ENCODE data around the gene NLGN2.

The NLGN2 gene

GRCh38 chr17:7415784-7416183, 8.1 kb downstream of the NLGN2 start:
- DNase-seq: no peak

GRCh38 chr17:7416323-7416722, 8.7 kb downstream of the NLGN2 start:
- no peak for DNase-seq

DNA sequence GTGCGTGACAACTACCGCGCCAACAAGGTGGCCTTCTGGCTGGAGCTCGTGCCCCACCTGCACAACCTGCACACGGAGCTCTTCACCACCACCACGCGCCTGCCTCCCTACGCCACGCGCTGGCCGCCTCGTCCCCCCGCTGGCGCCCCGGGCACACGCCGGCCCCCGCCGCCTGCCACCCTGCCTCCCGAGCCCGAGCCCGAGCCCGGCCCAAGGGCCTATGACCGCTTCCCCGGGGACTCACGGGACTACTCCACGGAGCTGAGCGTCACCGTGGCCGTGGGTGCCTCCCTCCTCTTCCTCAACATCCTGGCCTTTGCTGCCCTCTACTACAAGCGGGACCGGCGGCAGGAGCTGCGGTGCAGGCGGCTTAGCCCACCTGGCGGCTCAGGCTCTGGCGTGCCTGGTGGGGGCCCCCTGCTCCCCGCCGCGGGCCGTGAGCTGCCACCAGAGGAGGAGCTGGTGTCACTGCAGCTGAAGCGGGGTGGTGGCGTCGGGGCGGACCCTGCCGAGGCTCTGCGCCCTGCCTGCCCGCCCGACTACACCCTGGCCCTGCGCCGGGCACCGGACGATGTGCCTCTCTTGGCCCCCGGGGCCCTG, 9.5 kb downstream of the NLGN2 start:
- no peak for DNase-seq

DNA sequence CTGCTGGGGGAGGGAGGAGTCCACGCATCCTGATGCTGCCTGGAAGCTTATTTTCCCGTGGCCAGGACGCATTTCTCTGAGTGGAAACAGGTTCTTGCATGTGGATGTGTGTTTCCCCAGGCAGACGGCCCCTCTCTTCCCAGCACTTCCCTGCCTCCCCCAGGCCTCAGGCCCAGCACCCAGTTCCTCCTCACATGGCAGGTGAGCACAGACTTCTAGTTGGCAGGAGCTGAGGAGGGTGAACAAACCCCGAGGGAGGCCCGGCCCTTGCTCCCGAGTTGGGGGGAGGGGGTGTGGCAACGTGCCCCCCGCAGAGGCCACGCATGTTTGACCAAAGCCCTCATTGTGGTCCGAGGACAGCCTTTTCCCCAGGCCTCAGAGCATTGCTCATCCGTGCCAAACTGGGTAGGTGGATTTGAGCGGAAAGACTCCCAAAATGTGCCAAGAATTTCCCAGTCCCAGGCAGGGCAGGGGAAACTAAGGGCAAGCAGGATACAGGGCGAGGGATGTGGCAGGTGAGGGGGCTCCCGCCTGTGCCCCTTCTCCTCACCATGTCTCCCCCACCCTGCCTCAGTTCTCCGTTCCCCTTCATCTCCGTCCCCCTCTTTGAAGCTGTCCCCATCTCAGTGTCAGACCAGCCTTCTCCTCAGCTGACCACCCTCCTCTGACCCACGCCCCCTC, 11.0 kb downstream of the NLGN2 start:
- no peak for DNase-seq

GRCh38 chr17:7419819-7420610, 12.4 kb downstream of the NLGN2 start, which contains the start of gene SPEM1:
Gene SPEM1, plus strand, starts transcription at chr17:7420324. Its CDS starts 61 bp downstream, at chr17:7420385.
- no peak for DNase-seq

GRCh38 chr17:7421186-7421585, 13.5 kb downstream of the NLGN2 start:
- no peak for DNase-seq

DNA sequence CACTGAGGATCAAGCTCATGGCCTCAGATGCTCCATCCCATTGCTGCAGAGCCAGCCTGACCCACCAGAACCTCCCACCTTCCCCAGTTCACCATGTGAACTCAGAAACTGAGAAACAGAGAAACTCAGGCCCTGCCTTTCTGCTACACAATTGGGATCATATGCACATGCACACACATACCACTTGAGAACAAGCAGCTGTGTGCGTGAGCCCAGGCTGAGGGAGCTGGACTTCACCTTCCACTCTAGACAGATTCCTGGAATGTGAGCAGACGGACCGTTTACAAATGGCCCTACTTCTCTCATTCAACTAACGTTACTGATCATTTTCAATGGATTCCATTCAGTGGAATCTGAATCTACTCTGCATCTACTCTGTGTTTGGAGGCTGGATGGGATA, 16.0 kb downstream of the NLGN2 start:
- DNase-seq: no peak

DNA sequence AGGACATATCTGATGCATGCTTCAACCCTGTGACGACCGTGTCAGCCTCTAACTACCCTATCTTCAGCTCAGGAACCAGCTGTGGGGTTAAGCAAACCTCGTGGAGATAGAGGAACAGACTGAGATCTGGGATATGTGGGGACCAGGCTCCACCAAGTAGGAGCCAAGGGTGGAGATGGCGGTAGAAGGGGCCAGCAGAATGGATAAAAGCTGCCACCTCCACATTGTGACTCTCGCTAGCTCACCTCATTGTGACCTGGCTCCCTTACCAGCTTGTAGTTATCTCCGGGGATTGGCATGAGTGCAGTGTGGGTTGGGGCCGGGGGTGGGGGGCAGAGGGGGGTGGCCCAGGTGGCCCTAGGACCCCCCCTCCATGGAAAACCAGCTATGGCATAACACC, 17.7 kb downstream of the NLGN2 start, which contains the start of gene SPEM2:
Gene SPEM2 (plus strand): TSS at position 301 of the 400 bp plus-strand sequence. CDS start 73 bp downstream, at position 374.
- DNase-seq: no peak

GRCh38 chr17:7425756-7426155, 18.1 kb downstream of the NLGN2 start:
- DNase-seq: no peak

GRCh38 chr17:7426203-7426863, 18.7 kb downstream of the NLGN2 start:
- DNase-seq: no peak

GRCh38 chr17:7426896-7427489, 19.3 kb downstream of the NLGN2 start:
- no peak for DNase-seq

DNA sequence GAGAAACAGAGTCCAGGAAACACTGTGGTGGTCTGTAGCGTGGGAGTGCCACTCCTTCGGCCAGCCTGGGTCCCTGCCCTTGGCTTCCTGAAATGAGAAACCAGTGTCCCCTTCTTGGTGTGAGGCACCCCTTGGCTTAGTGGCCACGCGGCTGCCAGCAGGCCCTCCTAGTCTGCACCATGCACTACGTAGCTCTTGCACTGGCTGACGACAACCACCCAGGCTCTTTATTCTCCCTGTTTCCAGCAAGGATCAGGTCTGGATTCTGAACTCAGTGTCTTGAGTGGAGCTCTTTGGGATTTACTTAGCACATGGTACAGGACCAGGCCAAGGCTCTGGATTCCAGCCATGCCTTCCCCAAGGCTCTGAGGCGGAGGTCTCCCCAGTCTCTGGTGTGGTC, 19.9 kb downstream of the NLGN2 start:
- no peak for DNase-seq

GRCh38 chr17:7428557-7428956, 20.9 kb downstream of the NLGN2 start, which contains the start of gene SPEM3:
Gene SPEM3, plus strand, starts transcription at chr17:7428857. Its CDS starts 46 bp downstream, at chr17:7428903.
- DNase-seq: no peak

- DNase-seq: no peak
Measured at GRCh38 chr17:7429722-7430121, 22.1 kb downstream of the NLGN2 start.

- no peak for DNase-seq
Measured at GRCh38 chr17:7431231-7431630, 23.6 kb downstream of the NLGN2 start.

DNA sequence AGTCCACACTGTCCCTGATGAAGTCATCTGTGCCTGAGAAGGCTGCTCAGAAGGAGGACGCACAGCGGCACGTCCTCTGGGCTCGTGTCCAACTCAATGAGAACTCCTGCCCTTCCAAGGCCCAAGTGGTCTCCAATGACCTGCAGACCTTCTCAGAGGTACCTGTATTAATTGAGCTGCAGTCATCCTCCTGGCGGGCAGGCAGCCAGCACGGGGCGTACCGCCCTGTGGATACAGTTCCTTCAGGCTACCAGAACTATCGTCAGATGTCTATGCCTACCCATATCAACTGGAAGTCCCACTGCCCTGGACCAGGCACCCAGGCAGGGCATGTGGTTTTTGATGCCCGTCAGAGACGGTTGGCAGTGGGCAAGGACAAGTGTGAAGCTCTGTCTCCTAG, 24.7 kb downstream of the NLGN2 start:
- DNase-seq: no peak

- no peak for DNase-seq
Measured at GRCh38 chr17:7435676-7436555, 28.3 kb downstream of the NLGN2 start.

GRCh38 chr17:7436556-7437368, 29.1 kb downstream of the NLGN2 start:
- DNase-seq: peak; percentile 73

DNA sequence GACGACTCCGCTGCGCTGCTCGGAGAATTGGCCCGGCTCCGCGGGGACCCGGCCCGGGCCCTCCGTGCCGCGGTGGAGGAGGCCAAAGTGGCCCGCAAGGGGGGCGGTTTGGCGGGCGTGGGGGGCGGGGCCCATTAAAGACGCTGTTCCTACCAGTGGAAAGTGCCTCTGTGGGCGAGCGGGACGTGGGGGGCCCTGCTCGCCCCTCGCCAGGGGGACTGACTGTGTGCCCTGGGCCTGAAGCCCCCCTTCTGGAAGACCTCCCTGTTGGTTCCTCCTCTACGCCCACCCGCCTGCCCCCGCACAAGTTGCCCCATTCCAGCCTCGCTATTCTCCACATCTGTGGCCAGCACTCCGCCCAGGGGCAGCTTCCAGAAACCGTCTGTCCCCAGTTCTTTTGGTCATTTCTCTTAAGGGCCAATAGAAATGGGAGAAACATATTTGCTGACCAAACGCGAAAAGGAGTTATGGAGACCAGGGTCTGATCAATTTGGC, 29.8 kb downstream of the NLGN2 start:
- DNase-seq: no peak

DNA sequence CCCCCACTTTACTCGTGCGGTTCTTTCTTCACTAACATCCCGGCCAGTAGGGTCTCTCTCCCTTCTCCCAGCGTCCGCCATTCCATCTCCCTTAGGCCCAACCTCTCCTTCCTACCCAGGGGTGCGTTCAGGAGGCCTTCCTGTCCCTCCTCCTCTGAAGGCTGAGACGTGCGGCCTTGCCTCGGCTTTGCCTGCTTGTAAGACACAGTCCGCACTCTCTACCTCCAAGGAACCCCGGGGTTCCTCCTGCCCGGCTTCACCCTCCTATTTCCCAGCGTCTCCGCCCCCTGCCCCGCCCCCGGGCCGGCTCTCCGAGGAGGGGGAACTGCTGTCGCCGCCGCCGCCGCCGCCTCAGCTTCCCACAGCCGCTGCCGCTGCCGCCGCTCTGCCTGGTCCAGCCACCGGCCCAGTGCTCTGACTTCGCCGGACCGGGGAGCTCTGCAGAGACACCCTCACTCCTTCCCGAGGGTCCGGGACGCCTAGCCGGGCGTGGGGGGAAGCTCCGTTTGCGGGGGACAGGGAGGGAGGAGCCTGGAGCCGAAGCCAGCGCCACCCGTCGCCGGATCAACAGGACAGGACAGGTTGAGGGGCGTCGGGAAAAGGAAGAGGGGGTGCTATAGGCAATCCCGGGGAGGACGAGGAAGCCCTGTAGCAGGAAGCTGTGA, 30.4 kb downstream of the NLGN2 start:
- DNase-seq: no peak
